IMR-90 (cell line): ENCODE data around the gene AHDC1.

Source experiments
- CEBPB ChIP-seq: IDR thresholded peaks from 2 replicates; pipeline ENCODE4 v1.6.1; 2012; ENCODE audit warnings: low read depth, low read length, improper control_type of control experiment
- CTCF ChIP-seq: conservative IDR thresholded peaks from 2 replicates; pipeline ENCODE4 v1.5.1; 2012; ENCODE audit warnings: mild to moderate bottlenecking, low read depth, low read length, improper control_type of control experiment
- FOS ChIP-seq: fragments of 150-350 bp; IDR thresholded peaks from 2 replicates; pipeline ENCODE4 v1.6.1; 2016; ENCODE audit warnings: low read depth, low read length
- MAZ ChIP-seq: IDR thresholded peaks from 2 replicates; pipeline ENCODE4 v1.6.1; 2012; ENCODE audit warnings: low read depth, mild to moderate bottlenecking, low read length, improper control_type of control experiment, moderate library complexity, borderline replicate concordance
- POLR2A ChIP-seq: IDR thresholded peaks from 2 replicates; pipeline ENCODE4 v1.6.1; 2012; ENCODE audit warnings: mild to moderate bottlenecking, low read depth, low read length
- RAD21 ChIP-seq: IDR thresholded peaks from 2 replicates; pipeline ENCODE4 v1.6.1; 2012; ENCODE audit warnings: low read length, improper control_type of control experiment
- SMC3 ChIP-seq: fragments of 150-350 bp; IDR thresholded peaks from 2 replicates; pipeline ENCODE4 v1.6.1; 2016; ENCODE audit warnings: low read depth, mild to moderate bottlenecking, antibody characterized with exemption, low read length, moderate library complexity
- TF ChIP-seq, protein P1 (sequence below): fragments of 150-350 bp; IDR thresholded peaks from 2 replicates; pipeline ENCODE4 v1.6.1; 2017; ENCODE audit warnings: mild to moderate bottlenecking, antibody characterized with exemption, low read length, low read depth

DNA sequence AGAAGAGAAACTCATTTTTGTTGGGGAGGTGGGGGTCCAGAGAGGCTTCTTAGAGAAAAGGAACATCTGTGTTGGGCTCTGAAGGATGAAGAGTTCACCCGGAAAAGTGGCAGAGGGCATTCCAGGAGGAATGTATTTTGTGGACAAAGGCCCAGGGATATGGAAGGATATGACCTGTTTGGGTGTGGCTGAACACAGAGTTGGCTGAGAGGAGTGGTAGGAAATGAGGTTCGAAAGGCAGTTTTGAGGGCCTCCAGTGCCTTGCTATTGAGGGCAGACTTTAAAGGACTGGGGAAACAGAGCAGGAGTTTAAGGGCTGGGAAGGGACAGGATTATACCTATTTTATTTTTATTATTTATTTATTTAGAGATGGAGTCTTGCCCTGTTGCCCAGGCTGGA is 86.6 kb downstream of the AHDC1 start:
- TF ChIP-seq, protein P1, sequence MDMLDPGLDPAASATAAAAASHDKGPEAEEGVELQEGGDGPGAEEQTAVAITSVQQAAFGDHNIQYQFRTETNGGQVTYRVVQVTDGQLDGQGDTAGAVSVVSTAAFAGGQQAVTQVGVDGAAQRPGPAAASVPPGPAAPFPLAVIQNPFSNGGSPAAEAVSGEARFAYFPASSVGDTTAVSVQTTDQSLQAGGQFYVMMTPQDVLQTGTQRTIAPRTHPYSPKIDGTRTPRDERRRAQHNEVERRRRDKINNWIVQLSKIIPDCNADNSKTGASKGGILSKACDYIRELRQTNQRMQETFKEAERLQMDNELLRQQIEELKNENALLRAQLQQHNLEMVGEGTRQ = no peak
- no peak for TF ChIP-seq CTCF
- TF ChIP-seq SMC3 = no peak
- no peak for TF ChIP-seq RAD21
- TF ChIP-seq POLR2A = no peak
- no peak for TF ChIP-seq MAZ
- no peak for TF ChIP-seq CEBPB
- no peak for TF ChIP-seq FOS
